Keratinocyte (primary cell): ENCODE measurements around the gene WDR6. TPM values are rescaled to one million over a fixed set of nuclear protein-coding genes. Genes with fewer than 3 reads are reported as not detected.

ENCODE experiments used
- DNase-seq: peaks from one replicate; pipeline ENCODE4 v3.0.0-alpha.2; 2011; ENCODE audit warnings: low read depth, missing footprints, low spot score
- FAIRE-seq: peaks from 2 replicates; lab custom pipeline; 2011; peaks lifted over from hg19 to GRCh38; lab: Jason Lieb, UNC
- H2AFZ ChIP-seq: 2 replicates; pipeline ENCODE4 v1.6.0; 2012; ENCODE audit warnings: low read length, control low read depth, inconsistent platforms; ENCODE audit not compliant: control insufficient read depth
- H3K27ac ChIP-seq: 2 replicates; pipeline ENCODE4 v1.5.1; 2011; ENCODE audit warnings: low read length; ENCODE audit not compliant: control insufficient read depth, insufficient read depth
- H3K27me3 ChIP-seq: 3 replicates; pipeline ENCODE4 v1.6.0; 2011; ENCODE audit warnings: low read length; ENCODE audit not compliant: control insufficient read depth, insufficient read depth; ENCODE audit errors: extremely low read depth
- H3K36me3 ChIP-seq, 2 experiments: 2 replicates in 1 of 2; 3 replicates in 1 of 2; pipeline ENCODE4 v1.5.1; 2011; ENCODE audit warnings: low read length in 2 of 2, mild to moderate bottlenecking in 1 of 2; ENCODE audit not compliant: control insufficient read depth in 2 of 2, insufficient read depth in 2 of 2; ENCODE audit errors: extremely low read depth in 1 of 2
- H3K4me1 ChIP-seq: 3 replicates; pipeline ENCODE4 v1.5.1; 2011; ENCODE audit warnings: low read length; ENCODE audit not compliant: control insufficient read depth, insufficient read depth; ENCODE audit errors: extremely low read depth
- H3K4me2 ChIP-seq: 3 replicates; pipeline ENCODE4 v1.6.0; 2011; ENCODE audit warnings: low read depth, low read length; ENCODE audit not compliant: control insufficient read depth, insufficient read depth; ENCODE audit errors: extremely low read depth
- H3K4me3 ChIP-seq, 3 experiments: fragments of 200-600 bp in 1 of 3; sonication (generic) in 1 of 3; 2 replicates in 2 of 3; 3 replicates in 1 of 3; pipeline ENCODE4 v1.5.1; 2011 to 2016; ENCODE audit warnings: low read length in 3 of 3, mild to moderate bottlenecking in 3 of 3, control low read depth in 2 of 3, inconsistent platforms in 1 of 3, low read depth in 1 of 3, mixed read lengths in 1 of 3, mixed run types in 1 of 3, moderate library complexity in 1 of 3; ENCODE audit not compliant: control insufficient read depth in 2 of 3, insufficient read depth in 2 of 3; ENCODE audit errors: extremely low read depth in 1 of 3
- H3K79me2 ChIP-seq: 2 replicates; pipeline ENCODE4 v1.6.0; 2012; ENCODE audit warnings: low read length; ENCODE audit not compliant: control insufficient read depth, insufficient read depth
- H3K9ac ChIP-seq: 3 replicates; pipeline ENCODE4 v1.6.0; 2011; ENCODE audit warnings: low read length; ENCODE audit not compliant: control insufficient read depth, insufficient read depth; ENCODE audit errors: extremely low read depth
- H3K9me1 ChIP-seq: 3 replicates; pipeline ENCODE4 v1.6.0; 2011; ENCODE audit warnings: low read length; ENCODE audit not compliant: control insufficient read depth, insufficient read depth; ENCODE audit errors: extremely low read depth
- H3K9me3 ChIP-seq: 2 replicates; pipeline ENCODE4 v1.5.1; 2012; ENCODE audit warnings: low read depth, low read length; ENCODE audit not compliant: control insufficient read depth
- H4K20me1 ChIP-seq: 3 replicates; pipeline ENCODE4 v1.6.0; 2011; ENCODE audit warnings: low read length; ENCODE audit not compliant: control insufficient read depth, insufficient read depth; ENCODE audit errors: extremely low read depth
- EZH2 ChIP-seq: IDR thresholded peaks from one replicate; pipeline ENCODE4 v1.6.1; 2012; ENCODE audit warnings: inconsistent platforms, mild to moderate bottlenecking, low read length, moderate library complexity
- dilution Hi-C: fragments of 300-500 bp; cut with MboI; formaldehyde crosslinking; loops from one replicate; pipeline ENCODE4 v1.7.0; 2020; ENCODE audit warnings: low sequenced_read_pairs; ENCODE audit not compliant: extremely low pct_ligation_motif_present
- polyA plus RNA-seq, 5 experiments: library from polyadenylated mRNA; depleted of rRNA in 3 of 5; stranded (reverse) in 3 of 5; stranded (forward) in 1 of 5; unstranded in 1 of 5; fragments of >200 nt; gene quantifications; 1 replicate in 1 of 5; 2 replicates in 3 of 5; 3 replicates in 1 of 5; pipeline versions ENCODE4 v1.2.1 to v1.2.3, GENCODE V29; 2011 to 2012; ENCODE audit warnings: missing spikeins in 2 of 5, low read depth in 1 of 5, low replicate concordance in 1 of 5
- TF ChIP-seq, protein P1 (sequence below), 3 experiments: IDR thresholded peaks in 1 of 3; conservative IDR thresholded peaks in 1 of 3; optimal IDR thresholded peaks in 1 of 3; 2 replicates in 2 of 3; 3 replicates in 1 of 3; pipeline versions ENCODE3 to v1.5.1; 2011; ENCODE audit warnings: low read length in 3 of 3, mild to moderate bottlenecking in 3 of 3, moderate library complexity in 2 of 3, control low read depth in 1 of 3, inconsistent platforms in 1 of 3; ENCODE audit not compliant: insufficient read depth in 2 of 3; ENCODE audit errors: extremely low read depth in 1 of 3

WDR6 gene
- polyA plus RNA-seq, 1 donor (not counting 4 experiments of a cell fraction or from before 2014, with no cell fraction given): 61.5 TPM

GRCh38 chr3:49017971-49018706 lies 10.9 kb downstream of the WDR6 start, which contains the start of gene DALRD3:
Gene DALRD3, minus strand, starts transcription at chr3:49018580. Its CDS starts 16 bp downstream, at chr3:49018564.
- no peak for DNase-seq
- Histone ChIP-seq H3K36me3 (peaks cover 15 to 35% of the 10 kb centered on the region in 2 experiments), H3K27me3 (no peaks in the 10 kb centered on the region), H3K9me1 (peaks cover 3% of the 10 kb centered on the region), H3K4me3 (peak within 1 kb of the TSS; percentile 53 to 86 (median 82)), H3K4me2 (peak within 1 kb of the TSS; percentile 99), H3K9ac (peak within 1 kb of the TSS; percentile 78), H4K20me1 (peaks cover 19% of the 10 kb centered on the region), H2AFZ (peak within 1 kb of the TSS; percentile 79), H3K4me1 (peaks cover 31% of the 10 kb centered on the region), H3K9me3 (no peaks in the 10 kb centered on the region), H3K27ac (peak within 1 kb of the TSS; percentile 63), H3K79me2 (peaks cover 38% of the 10 kb centered on the region)
- dilution Hi-C loops: no loop called here
- TF ChIP-seq, protein P1, sequence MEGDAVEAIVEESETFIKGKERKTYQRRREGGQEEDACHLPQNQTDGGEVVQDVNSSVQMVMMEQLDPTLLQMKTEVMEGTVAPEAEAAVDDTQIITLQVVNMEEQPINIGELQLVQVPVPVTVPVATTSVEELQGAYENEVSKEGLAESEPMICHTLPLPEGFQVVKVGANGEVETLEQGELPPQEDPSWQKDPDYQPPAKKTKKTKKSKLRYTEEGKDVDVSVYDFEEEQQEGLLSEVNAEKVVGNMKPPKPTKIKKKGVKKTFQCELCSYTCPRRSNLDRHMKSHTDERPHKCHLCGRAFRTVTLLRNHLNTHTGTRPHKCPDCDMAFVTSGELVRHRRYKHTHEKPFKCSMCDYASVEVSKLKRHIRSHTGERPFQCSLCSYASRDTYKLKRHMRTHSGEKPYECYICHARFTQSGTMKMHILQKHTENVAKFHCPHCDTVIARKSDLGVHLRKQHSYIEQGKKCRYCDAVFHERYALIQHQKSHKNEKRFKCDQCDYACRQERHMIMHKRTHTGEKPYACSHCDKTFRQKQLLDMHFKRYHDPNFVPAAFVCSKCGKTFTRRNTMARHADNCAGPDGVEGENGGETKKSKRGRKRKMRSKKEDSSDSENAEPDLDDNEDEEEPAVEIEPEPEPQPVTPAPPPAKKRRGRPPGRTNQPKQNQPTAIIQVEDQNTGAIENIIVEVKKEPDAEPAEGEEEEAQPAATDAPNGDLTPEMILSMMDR (optimal IDR thresholded peaks at IDR 0.05 in 1 of 3, IDR thresholded peaks at IDR 0.05 in 1 of 3, conservative IDR thresholded peaks at IDR 0.05 in 1 of 3; ENCODE audit: extremely low read depth in 1 of 3, insufficient read depth in 2 of 3, low read length in 3 of 3): no peak
- no peak for TF ChIP-seq EZH2
- no peak for FAIRE-seq

GRCh38 chr3:49018707-49019006 lies 11.5 kb downstream of the WDR6 start:
- Histone ChIP-seq H2AFZ (peak overlapping the region; percentile 79), H3K79me2 (peaks cover 36% of the 10 kb centered on the region)

More at GRCh38 chr3:49018707-49019006, 11.5 kb downstream of the WDR6 start:
- H3K27me3 ChIP-seq: no peaks in the 10 kb centered on the region
- DNase-seq: no peak
- H4K20me1 ChIP-seq: peaks cover 14% of the 10 kb centered on the region
- H3K4me3 ChIP-seq: peak overlapping the region; percentile 53 to 86 (median 82)
- no peaks in the 10 kb centered on the region for H3K9me3 ChIP-seq
- H3K9me1 ChIP-seq: peaks cover 3% of the 10 kb centered on the region
- peaks cover 31% of the 10 kb centered on the region for H3K4me1 ChIP-seq
- no peak for FAIRE-seq
- TF ChIP-seq EZH2: no peak
- TF ChIP-seq, protein P1 (optimal IDR thresholded peaks at IDR 0.05 in 1 of 3, IDR thresholded peaks at IDR 0.05 in 1 of 3, conservative IDR thresholded peaks at IDR 0.05 in 1 of 3; ENCODE audit: extremely low read depth in 1 of 3, insufficient read depth in 2 of 3, low read length in 3 of 3): no peak
- peak overlapping the region; percentile 63 for H3K27ac ChIP-seq
- H3K9ac ChIP-seq: peak overlapping the region; percentile 78
- dilution Hi-C loops: no loop called here
- H3K4me2 ChIP-seq: peak overlapping the region; percentile 99
- H3K36me3 ChIP-seq: peaks cover 15 to 30% of the 10 kb centered on the region in 2 experiments
